SU-DHL-6 (cell line): ENCODE results near the gene UTP18.

Experiments used
- H2AFZ ChIP-seq: fragments of 200-600 bp; sonication (generic); 2 replicates; pipeline ENCODE4 v1.6.1; 2014; ENCODE audit warnings: low read depth, mild to moderate bottlenecking, moderate library complexity, mixed read lengths, antibody characterized with exemption, low read length; ENCODE audit not compliant: severe bottlenecking
- H3F3A ChIP-seq: fragments of 200-600 bp; shearing (Covaris generic); 2 replicates; pipeline ENCODE4 v1.6.0; 2016; ENCODE audit warnings: antibody characterized with exemption, mild to moderate bottlenecking; ENCODE audit not compliant: insufficient read depth
- H3K27ac ChIP-seq: fragments of 200-600 bp; sonication (generic); 2 replicates; pipeline ENCODE4 v1.5.1; 2016; ENCODE audit warnings: low read depth, mild to moderate bottlenecking, low read length, moderate library complexity, mixed read lengths
- H3K27me3 ChIP-seq: fragments of 200-600 bp; sonication (generic), shearing (Covaris generic); 2 replicates; pipeline ENCODE4 v1.6.0; 2014; ENCODE audit warnings: mild to moderate bottlenecking, low read length
- H3K36me3 ChIP-seq: fragments of 200-600 bp; sonication (generic); 2 replicates; pipeline ENCODE4 v1.6.1; 2014; ENCODE audit warnings: mild to moderate bottlenecking, low read length, mixed read lengths
- H3K4me2 ChIP-seq: fragments of 300-600, 200-600 bp; shearing (Covaris generic), sonication (generic); 2 replicates; pipeline ENCODE4 v1.6.0; 2014; ENCODE audit warnings: low read length, low read depth, mild to moderate bottlenecking; ENCODE audit not compliant: poor library complexity, severe bottlenecking
- H3K4me3 ChIP-seq: fragments of 200-600 bp; sonication (generic); 2 replicates; pipeline ENCODE4 v1.5.1; 2014; ENCODE audit warnings: antibody characterized with exemption, low read length, mild to moderate bottlenecking, mixed read lengths; ENCODE audit not compliant: insufficient read depth, poor library complexity, severe bottlenecking
- H3K79me2 ChIP-seq: fragments of 200-600 bp; sonication (generic); 2 replicates; pipeline ENCODE4 v1.6.1; 2014; ENCODE audit warnings: mild to moderate bottlenecking, low read length, moderate library complexity; ENCODE audit not compliant: insufficient read depth
- H3K9ac ChIP-seq: fragments of 200-600 bp; sonication (generic); 2 replicates; pipeline ENCODE4 v1.7.0; 2014; ENCODE audit warnings: mild to moderate bottlenecking, low read length
- H3K9me2 ChIP-seq: fragments of 200-600 bp; sonication (generic); replicated peaks from 2 replicates; pipeline ENCODE4 v1.6.1; 2014; ENCODE audit warnings: low read length; ENCODE audit not compliant: insufficient read depth
- H3K9me3 ChIP-seq: fragments of 200-600 bp; sonication (generic); 2 replicates; pipeline ENCODE4 v1.6.1; 2014; ENCODE audit warnings: low read length, mixed read lengths; ENCODE audit not compliant: insufficient read depth
- H4K20me1 ChIP-seq: fragments of 200-600 bp; sonication (generic); 2 replicates; pipeline ENCODE4 v1.6.1; 2014; ENCODE audit warnings: low read depth, mild to moderate bottlenecking, antibody characterized with exemption, low read length, moderate library complexity, mixed read lengths
- EZH2phosphoT487 ChIP-seq: fragments of 200-600 bp; sonication (generic), shearing (Covaris generic); conservative IDR thresholded peaks from 2 replicates; pipeline ENCODE4 v1.6.1; 2018; ENCODE audit warnings: mild to moderate bottlenecking, antibody characterized with exemption, low read length, moderate library complexity, mixed read lengths
- TF ChIP-seq, protein P1 (sequence below): fragments of 200-600 bp; sonication (generic); IDR thresholded peaks from one replicate; pipeline ENCODE4 v1.5.1; 2017; ENCODE audit warnings: antibody characterized with exemption, mild to moderate bottlenecking, low read length, moderate library complexity; ENCODE audit not compliant: insufficient read depth, poor library complexity, severe bottlenecking

The UTP18 gene

DNA sequence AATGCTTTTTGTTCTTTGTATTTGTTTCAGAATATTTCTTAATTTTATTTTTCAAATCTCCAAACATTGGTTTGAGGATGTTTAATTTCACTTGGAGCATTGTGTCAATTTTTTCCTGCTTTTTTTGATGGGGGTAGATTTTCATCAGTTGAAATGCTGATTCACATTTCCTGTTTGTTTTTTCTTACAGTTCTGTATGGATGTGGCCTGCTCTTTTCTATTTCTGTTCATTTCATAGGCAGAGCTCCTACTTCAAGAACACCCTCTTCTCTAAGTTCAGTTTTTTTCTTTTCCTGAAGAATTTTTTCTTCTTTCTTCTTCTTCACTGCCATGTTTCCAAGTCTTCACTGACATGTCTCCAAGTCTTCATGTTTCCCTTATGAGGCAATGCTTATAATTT, 9.3 kb upstream of the UTP18 start:
- no peak overlapping the region for H3K27ac ChIP-seq
- no peaks in the 10 kb centered on the region for H3K9me2 ChIP-seq
- no peak overlapping the region for H3K9ac ChIP-seq
- TF ChIP-seq, protein P1, sequence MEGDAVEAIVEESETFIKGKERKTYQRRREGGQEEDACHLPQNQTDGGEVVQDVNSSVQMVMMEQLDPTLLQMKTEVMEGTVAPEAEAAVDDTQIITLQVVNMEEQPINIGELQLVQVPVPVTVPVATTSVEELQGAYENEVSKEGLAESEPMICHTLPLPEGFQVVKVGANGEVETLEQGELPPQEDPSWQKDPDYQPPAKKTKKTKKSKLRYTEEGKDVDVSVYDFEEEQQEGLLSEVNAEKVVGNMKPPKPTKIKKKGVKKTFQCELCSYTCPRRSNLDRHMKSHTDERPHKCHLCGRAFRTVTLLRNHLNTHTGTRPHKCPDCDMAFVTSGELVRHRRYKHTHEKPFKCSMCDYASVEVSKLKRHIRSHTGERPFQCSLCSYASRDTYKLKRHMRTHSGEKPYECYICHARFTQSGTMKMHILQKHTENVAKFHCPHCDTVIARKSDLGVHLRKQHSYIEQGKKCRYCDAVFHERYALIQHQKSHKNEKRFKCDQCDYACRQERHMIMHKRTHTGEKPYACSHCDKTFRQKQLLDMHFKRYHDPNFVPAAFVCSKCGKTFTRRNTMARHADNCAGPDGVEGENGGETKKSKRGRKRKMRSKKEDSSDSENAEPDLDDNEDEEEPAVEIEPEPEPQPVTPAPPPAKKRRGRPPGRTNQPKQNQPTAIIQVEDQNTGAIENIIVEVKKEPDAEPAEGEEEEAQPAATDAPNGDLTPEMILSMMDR: no peak
- TF ChIP-seq EZH2phosphoT487: no peak
- H4K20me1 ChIP-seq: no peaks in the 10 kb centered on the region
- H3K27me3 ChIP-seq: no peaks in the 10 kb centered on the region
- H3K36me3 ChIP-seq: peaks cover 11% of the 10 kb centered on the region; the same call in 1 of the 2 replicates
- no peak overlapping the region for H3K4me2 ChIP-seq
- H2AFZ ChIP-seq: no peak overlapping the region
- H3K9me3 ChIP-seq: no peaks in the 10 kb centered on the region
- H3F3A ChIP-seq: no peaks in the 10 kb centered on the region
- no peak overlapping the region for H3K4me3 ChIP-seq
- peaks cover 55% of the 10 kb centered on the region for H3K79me2 ChIP-seq

DNA sequence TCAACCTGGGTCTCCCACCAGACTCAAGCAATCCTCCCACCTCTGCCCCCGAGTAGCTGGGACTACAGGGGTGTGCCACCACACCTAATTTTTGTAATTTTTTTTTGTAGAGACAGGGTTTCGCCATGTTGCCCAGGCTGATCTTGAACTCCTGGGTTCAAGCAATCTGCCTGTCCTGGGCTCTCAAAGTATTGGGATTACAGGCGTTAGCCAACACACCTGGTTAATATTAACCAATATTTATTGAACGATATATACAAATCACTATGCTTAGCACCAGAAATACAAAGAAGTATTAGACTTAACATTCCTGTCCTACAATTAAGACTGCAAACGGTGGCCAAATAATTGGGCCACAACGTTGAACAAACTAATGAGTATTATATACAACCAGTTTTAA, 4.7 kb upstream of the UTP18 start:
- peaks cover 11% of the 10 kb centered on the region; the same call in 1 of the 2 replicates for H3K36me3 ChIP-seq

DNA sequence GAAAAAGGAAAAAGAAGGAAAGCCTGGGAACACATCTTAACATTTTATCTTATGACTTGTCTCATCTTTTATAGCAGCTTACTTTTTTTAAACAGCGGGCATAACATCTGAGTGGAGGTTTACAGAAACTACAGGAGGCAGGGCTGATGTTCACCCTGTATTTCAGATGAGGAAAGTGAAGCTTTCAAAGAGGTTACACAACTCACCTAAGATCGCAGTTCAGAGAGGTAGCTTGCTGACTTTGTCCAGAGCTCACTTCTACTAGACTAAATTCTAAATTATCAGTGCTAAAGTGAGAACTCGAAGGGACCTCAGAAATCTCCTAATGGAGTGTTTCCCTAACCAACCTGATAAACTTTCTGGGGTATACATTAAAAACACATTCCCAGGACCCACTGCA, 4.2 kb upstream of the UTP18 start:
- no peaks in the 10 kb centered on the region for H3K9me2 ChIP-seq
- H3K79me2 ChIP-seq: peaks cover 89% of the 10 kb centered on the region
- H3F3A ChIP-seq: peaks cover 8% of the 10 kb centered on the region; the same call in 1 of the 2 replicates
- H2AFZ ChIP-seq: no peak overlapping the region
- H3K9ac ChIP-seq: no peak overlapping the region
- H3K27ac ChIP-seq: no peak overlapping the region
- H3K36me3 ChIP-seq: peaks cover 11% of the 10 kb centered on the region; the same call in 1 of the 2 replicates
- TF ChIP-seq, protein P1: no peak
- TF ChIP-seq EZH2phosphoT487: no peak
- H3K9me3 ChIP-seq: no peaks in the 10 kb centered on the region
- H3K4me3 ChIP-seq: no peak overlapping the region
- no peak overlapping the region for H3K4me2 ChIP-seq
- no peaks in the 10 kb centered on the region for H3K27me3 ChIP-seq
- no peaks in the 10 kb centered on the region; the same call in 1 of the 2 replicates for H4K20me1 ChIP-seq

More for the DNA sequence above, 4.7 kb upstream of the UTP18 start:
- no peak overlapping the region for H2AFZ ChIP-seq
- no peaks in the 10 kb centered on the region for H3K27me3 ChIP-seq
- peaks cover 8% of the 10 kb centered on the region; the same call in 1 of the 2 replicates for H3F3A ChIP-seq
- H3K9ac ChIP-seq: no peak overlapping the region
- H3K4me2 ChIP-seq: no peak overlapping the region
- H3K9me2 ChIP-seq: no peaks in the 10 kb centered on the region
- TF ChIP-seq, protein P1: no peak
- H3K9me3 ChIP-seq: no peaks in the 10 kb centered on the region
- H3K27ac ChIP-seq: no peak overlapping the region
- no peaks in the 10 kb centered on the region; the same call in 1 of the 2 replicates for H4K20me1 ChIP-seq
- H3K79me2 ChIP-seq: peaks cover 85% of the 10 kb centered on the region
- H3K4me3 ChIP-seq: no peak overlapping the region
